PC-9 (cell line): Measurements from ENCODE around the gene CC2D2A. TPM values are rescaled to one million over a fixed set of nuclear protein-coding genes. Genes with fewer than 3 reads are reported as not detected.

Experiments
- BruUV-seq: library from RNA; stranded (reverse); fragments of 400-500 nt; replicated peaks from 2 replicates; lab custom pipeline; 2021; lab: Mats Ljungman, UMichigan
- CTCF ChIA-PET: fragments of 300-600 bp; sonication (Branson Sonifier 250); formaldehyde crosslinking; loops from one replicate; lab custom pipeline; 2022; ENCODE audit warnings: antibody characterized with exemption; lab: Charles Lee
- POLR2A ChIA-PET: fragments of 300-600 bp; sonication (Branson Sonifier 250); formaldehyde crosslinking; loops from one replicate; lab custom pipeline; 2022; ENCODE audit warnings: antibody characterized with exemption; ENCODE audit not compliant: unreplicated experiment; lab: Charles Lee
- DNase-seq, 2 experiments: peaks; one replicate each; pipeline versions ENCODE4 v3.0.0 to v3.0.0-alpha.2; 2015 to 2022; ENCODE audit warnings: mixed read lengths in 1 of 2
- H2AFZ ChIP-seq: fragments of 200-600 bp; sonication (generic); 2 replicates; pipeline ENCODE4 v1.8.1; 2017; ENCODE audit warnings: antibody characterized with exemption
- H3F3A ChIP-seq: fragments of 200-600 bp; sonication (generic); 2 replicates; pipeline ENCODE4 v1.8.1; 2017; ENCODE audit warnings: antibody characterized with exemption, mild to moderate bottlenecking, low read depth; ENCODE audit not compliant: insufficient read depth
- H3K27ac ChIP-seq: fragments of 200-600 bp; sonication (generic); 2 replicates; pipeline ENCODE4 v1.6.1; 2016; ENCODE audit warnings: mixed run types
- H3K27me3 ChIP-seq: fragments of 200-600 bp; sonication (generic); 2 replicates; pipeline ENCODE4 v1.6.1; 2016; ENCODE audit warnings: low read depth, mixed run types; ENCODE audit not compliant: insufficient read depth
- H3K36me3 ChIP-seq: fragments of 200-600 bp; sonication (generic); 2 replicates; pipeline ENCODE4 v1.6.1; 2016; ENCODE audit warnings: low read depth, mixed run types
- H3K4me1 ChIP-seq: fragments of 200-600 bp; sonication (generic); replicated peaks from 2 replicates; pipeline ENCODE4 v1.6.1; 2016; ENCODE audit warnings: mixed run types; ENCODE audit not compliant: insufficient read depth
- H3K4me2 ChIP-seq: fragments of 200-600 bp; sonication (generic); 2 replicates; pipeline ENCODE4 v1.6.1; 2017; ENCODE audit warnings: mixed run types
- H3K4me3 ChIP-seq: fragments of 200-600 bp; sonication (generic); 2 replicates; pipeline ENCODE4 v1.6.1; 2016; ENCODE audit warnings: mixed run types
- H3K79me2 ChIP-seq: fragments of 200-600 bp; sonication (generic); 2 replicates; pipeline ENCODE4 v1.6.1; 2017; ENCODE audit warnings: low read depth, mixed run types
- H3K9me2 ChIP-seq: fragments of 200-600 bp; sonication (generic); 2 replicates; pipeline ENCODE4 v1.8.1; 2017; ENCODE audit warnings: mild to moderate bottlenecking; ENCODE audit not compliant: insufficient read depth
- H3K9me3 ChIP-seq: fragments of 200-600 bp; sonication (generic); 2 replicates; pipeline ENCODE4 v1.8.1; 2016; ENCODE audit warnings: low read depth; ENCODE audit not compliant: insufficient read depth
- H4K20me1 ChIP-seq: fragments of 200-600 bp; sonication (generic); 2 replicates; pipeline ENCODE4 v1.8.1; 2017; ENCODE audit not compliant: insufficient read depth
- CTCF ChIP-seq: fragments of 200-600 bp; sonication (generic); conservative IDR thresholded peaks from 2 replicates; pipeline ENCODE4 v1.6.1; 2017; ENCODE audit warnings: mixed run types, antibody characterized with exemption, mild to moderate bottlenecking, moderate library complexity
- EZH2 ChIP-seq: fragments of 200-600 bp; sonication (generic); IDR thresholded peaks from 2 replicates; pipeline ENCODE4 v1.8.0; 2017; ENCODE audit warnings: antibody characterized with exemption, low read depth
- intact Hi-C: fragments of 100-400 bp; cut with micrococcal nuclease; formaldehyde crosslinking; loops from one replicate; pipeline ENCODE4 v1.10.0; 2022; ENCODE audit not compliant: unreplicated experiment
- total RNA-seq: library from RNA; stranded (reverse); gene quantifications from 2 replicates; pipeline ENCODE4 v1.2.3, GENCODE V29; 2021

Gene CC2D2A
- total RNA-seq, 1 experiment from 2014 or later: 6.9 TPM

- Histone ChIP-seq H3K36me3 (no peaks in the 10 kb centered on the region), H2AFZ (no peak overlapping the region), H3K4me3 (no peak overlapping the region), H3K4me2 (no peak overlapping the region), H3F3A (no peaks in the 10 kb centered on the region), H3K9me3 (no peaks in the 10 kb centered on the region), H3K27ac (no peak overlapping the region), H3K27me3 (no peaks in the 10 kb centered on the region), H3K4me1 (no peaks in the 10 kb centered on the region), H4K20me1 (no peaks in the 10 kb centered on the region), H3K9me2 (no peaks in the 10 kb centered on the region), H3K79me2 (no peaks in the 10 kb centered on the region)
- TF ChIP-seq EZH2: no peak
- no peak for TF ChIP-seq CTCF
- intact Hi-C loops: no loop called here
- POLR2A ChIA-PET: no interaction called here
- CTCF ChIA-PET: no interaction called here
- no peak for DNase-seq
- BruUV-seq: no TSS peak
Observed at GRCh38 chr4:15569746-15570145, 100.1 kb downstream of the CC2D2A start.

- Histone ChIP-seq H3K79me2 (no peaks in the 10 kb centered on the region), H3K9me2 (no peaks in the 10 kb centered on the region), H3K4me3 (no peak overlapping the region), H2AFZ (no peak overlapping the region), H3F3A (no peaks in the 10 kb centered on the region), H3K9me3 (no peaks in the 10 kb centered on the region), H3K27me3 (no peaks in the 10 kb centered on the region), H4K20me1 (no peaks in the 10 kb centered on the region), H3K4me1 (no peaks in the 10 kb centered on the region), H3K27ac (no peak overlapping the region), H3K36me3 (no peaks in the 10 kb centered on the region), H3K4me2 (no peak overlapping the region)
- intact Hi-C loops: no loop called here
- no peak for TF ChIP-seq CTCF
- no peak for TF ChIP-seq EZH2
- ChIA-PET CTCF (no interaction called here), POLR2A (no interaction called here)
- no TSS peak for BruUV-seq
- no peak for DNase-seq
Observed at GRCh38 chr4:15575966-15576365, 106.3 kb downstream of the CC2D2A start.

- H3K79me2 ChIP-seq: no peaks in the 10 kb centered on the region
- no peak overlapping the region for H3K4me3 ChIP-seq
- H3K27me3 ChIP-seq: no peaks in the 10 kb centered on the region
- no peaks in the 10 kb centered on the region for H3K9me2 ChIP-seq
- CTCF ChIA-PET: interaction anchor here (0.6 kb wide), 1 partner anchor 93 kb away, joined by 5 read pairs; no protein-coding TSS in a partner anchor
- no peak overlapping the region for H3K4me2 ChIP-seq
- intact Hi-C loops: no loop called here
- TF ChIP-seq CTCF: no peak
- no peak for TF ChIP-seq EZH2
- H3K27ac ChIP-seq: no peak overlapping the region
- no peaks in the 10 kb centered on the region for H3K36me3 ChIP-seq
- no peak for DNase-seq
- H4K20me1 ChIP-seq: no peaks in the 10 kb centered on the region
- H3F3A ChIP-seq: no peaks in the 10 kb centered on the region
- POLR2A ChIA-PET: no interaction called here
- no peaks in the 10 kb centered on the region for H3K9me3 ChIP-seq
- no TSS peak for BruUV-seq
- H3K4me1 ChIP-seq: no peaks in the 10 kb centered on the region
- no peak overlapping the region for H2AFZ ChIP-seq
Observed at GRCh38 chr4:15577508-15577907, 107.8 kb downstream of the CC2D2A start.
